Measurements from ENCODE around the gene MEF2A.

DNA sequence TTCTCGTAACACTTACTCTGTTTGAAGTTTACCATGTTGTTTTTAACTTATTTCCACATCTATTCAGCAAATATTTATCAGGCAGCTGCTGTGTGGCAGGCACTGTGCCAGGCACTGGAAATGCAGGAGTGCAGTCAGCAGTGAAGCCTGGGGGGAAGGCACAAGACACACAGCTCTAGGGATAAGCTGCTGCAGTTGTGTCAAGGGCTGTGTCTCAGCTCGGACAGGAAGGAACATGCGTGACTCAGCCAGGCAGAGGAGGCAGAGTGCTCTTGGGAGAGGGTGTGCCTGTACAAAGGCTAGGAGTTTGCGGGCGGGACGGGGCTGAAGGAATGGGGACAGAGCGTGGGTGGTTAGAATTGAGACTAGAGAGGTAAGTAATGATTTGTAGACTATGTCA, 142.8 kb downstream of the MEF2A start:
- TF ChIP-seq EZH2 (IDR thresholded peaks at IDR 0.05; ENCODE audit: borderline replicate concordance, low read length) (no peak), CTCF (conservative IDR thresholded peaks at IDR 0.05 in 1 of 2, IDR thresholded peaks at IDR 0.05 in 1 of 2; ENCODE audit: extremely low read depth in 1 of 2, insufficient read depth in 1 of 2, low read depth in 1 of 2, low read length in 2 of 2) (no peak)

Data from mammary epithelial cell (primary cell).